ENCODE results near the gene SH3D19.

Gene SH3D19

DNA sequence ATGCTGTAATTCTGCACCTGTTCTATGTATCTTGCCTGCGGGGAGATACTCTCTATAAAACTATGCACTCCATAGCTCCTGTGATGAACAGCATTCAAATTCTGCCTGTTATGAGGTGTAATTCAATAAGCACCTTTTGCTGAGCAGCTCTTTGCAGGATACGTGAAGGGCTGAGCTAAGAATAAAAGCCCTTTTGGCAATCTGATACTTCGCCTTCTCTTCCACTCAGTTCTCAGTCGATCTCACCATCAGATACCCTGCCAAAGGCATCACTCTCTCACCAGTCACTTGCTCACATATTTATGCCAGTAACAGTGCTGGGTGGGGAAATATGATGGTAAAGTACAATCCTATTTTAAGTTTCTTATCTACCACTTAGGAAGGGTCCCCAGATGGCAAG is 158.8 kb downstream of the SH3D19 start:
- TF ChIP-seq, protein P1, sequence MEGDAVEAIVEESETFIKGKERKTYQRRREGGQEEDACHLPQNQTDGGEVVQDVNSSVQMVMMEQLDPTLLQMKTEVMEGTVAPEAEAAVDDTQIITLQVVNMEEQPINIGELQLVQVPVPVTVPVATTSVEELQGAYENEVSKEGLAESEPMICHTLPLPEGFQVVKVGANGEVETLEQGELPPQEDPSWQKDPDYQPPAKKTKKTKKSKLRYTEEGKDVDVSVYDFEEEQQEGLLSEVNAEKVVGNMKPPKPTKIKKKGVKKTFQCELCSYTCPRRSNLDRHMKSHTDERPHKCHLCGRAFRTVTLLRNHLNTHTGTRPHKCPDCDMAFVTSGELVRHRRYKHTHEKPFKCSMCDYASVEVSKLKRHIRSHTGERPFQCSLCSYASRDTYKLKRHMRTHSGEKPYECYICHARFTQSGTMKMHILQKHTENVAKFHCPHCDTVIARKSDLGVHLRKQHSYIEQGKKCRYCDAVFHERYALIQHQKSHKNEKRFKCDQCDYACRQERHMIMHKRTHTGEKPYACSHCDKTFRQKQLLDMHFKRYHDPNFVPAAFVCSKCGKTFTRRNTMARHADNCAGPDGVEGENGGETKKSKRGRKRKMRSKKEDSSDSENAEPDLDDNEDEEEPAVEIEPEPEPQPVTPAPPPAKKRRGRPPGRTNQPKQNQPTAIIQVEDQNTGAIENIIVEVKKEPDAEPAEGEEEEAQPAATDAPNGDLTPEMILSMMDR (IDR thresholded peaks at IDR 0.05; ENCODE audit: low read depth, low read length): no peak
- no peak overlapping the region for H3K4me3 ChIP-seq (ENCODE audit: low read depth, low read length)

- H3K4me3 ChIP-seq (ENCODE audit: low read depth, low read length): no peak overlapping the region
- TF ChIP-seq, protein P1 (IDR thresholded peaks at IDR 0.05; ENCODE audit: low read depth, low read length): no peak
These were observed 160.0 kb downstream of the SH3D19 start for GRCh38 chr4:151165205-151166000.

DNA sequence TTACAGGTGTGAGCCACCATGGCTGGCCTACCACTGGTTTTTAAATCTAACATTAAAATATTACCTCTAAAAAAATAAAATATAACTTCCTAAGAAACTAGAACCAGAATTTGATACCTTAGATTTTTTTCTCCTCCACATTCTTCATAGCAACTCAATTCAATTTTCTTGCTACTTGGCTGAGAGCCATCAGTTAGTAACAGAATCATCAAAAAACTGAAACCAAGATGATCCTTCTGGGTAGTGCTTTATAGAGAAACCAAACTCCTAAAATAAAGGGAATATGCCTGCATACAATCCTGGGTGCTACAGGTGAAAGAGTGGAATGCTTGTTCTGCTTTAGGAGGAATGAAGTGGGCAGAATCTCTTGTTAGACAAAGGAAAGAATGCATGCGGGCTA is 161.6 kb downstream of the SH3D19 start:
- TF ChIP-seq, protein P1 (IDR thresholded peaks at IDR 0.05; ENCODE audit: low read depth, low read length): no peak

GRCh38 chr4:151158979-151159378 is 166.4 kb downstream of the SH3D19 start:
- no peak overlapping the region for H3K4me3 ChIP-seq (ENCODE audit: low read depth, low read length)
- TF ChIP-seq, protein P1 (IDR thresholded peaks at IDR 0.05; ENCODE audit: low read depth, low read length): no peak

More for the DNA sequence above, 161.6 kb downstream of the SH3D19 start:
- H3K4me3 ChIP-seq (ENCODE audit: low read depth, low read length): no peak overlapping the region

DNA sequence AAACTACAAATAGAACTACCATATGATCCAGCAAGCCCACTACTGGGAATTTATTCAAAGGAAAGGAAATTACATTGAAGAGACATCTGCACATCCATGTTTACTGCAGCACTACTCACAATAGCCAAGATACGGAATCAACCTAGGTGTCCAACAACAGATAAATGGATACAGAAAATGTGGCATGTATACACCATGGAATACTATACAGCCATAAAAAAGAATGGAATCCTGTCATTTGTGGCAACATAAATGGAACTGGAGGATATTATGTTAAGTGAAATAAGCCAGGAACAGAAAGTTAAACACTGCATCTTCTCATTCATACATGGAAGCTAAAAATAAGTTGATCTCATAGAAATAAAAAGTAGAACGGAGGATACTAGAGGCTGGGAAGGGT is 167.9 kb downstream of the SH3D19 start:
- TF ChIP-seq, protein P1 (IDR thresholded peaks at IDR 0.05; ENCODE audit: low read depth, low read length): no peak
- H3K4me3 ChIP-seq (ENCODE audit: low read depth, low read length): no peak overlapping the region

- TF ChIP-seq, protein P1 (IDR thresholded peaks at IDR 0.05; ENCODE audit: low read depth, low read length): no peak
- H3K4me3 ChIP-seq (ENCODE audit: low read depth, low read length): no peak overlapping the region
These were observed 171.8 kb downstream of the SH3D19 start for GRCh38 chr4:151153585-151153984.

GRCh38 chr4:151152028-151152427 is 173.4 kb downstream of the SH3D19 start:
- TF ChIP-seq, protein P1 (IDR thresholded peaks at IDR 0.05; ENCODE audit: low read depth, low read length): no peak
- H3K4me3 ChIP-seq (ENCODE audit: low read depth, low read length): no peak overlapping the region

Data from WI38 (cell line).